GM12801 (cell line): ENCODE results near the gene DEK.

ENCODE experiments used
- CTCF ChIP-seq: IDR thresholded peaks from one replicate; pipeline ENCODE4 v1.5.1; 2011; ENCODE audit warnings: control low read depth; ENCODE audit not compliant: insufficient read length; ENCODE audit errors: extremely low read depth

Gene DEK

GRCh38 chr6:18264923-18265377 lies 620 bp upstream of the DEK start:
- no peak for TF ChIP-seq CTCF

- no peak for TF ChIP-seq CTCF
Measured at GRCh38 chr6:18263418-18264218, 712 bp downstream of the DEK start.

- no peak for TF ChIP-seq CTCF
Measured at GRCh38 chr6:18262702-18263417, 1.5 kb downstream of the DEK start.

GRCh38 chr6:18261877-18262276 lies 2.5 kb downstream of the DEK start:
- TF ChIP-seq CTCF: no peak

GRCh38 chr6:18260448-18261106 lies 3.8 kb downstream of the DEK start:
- TF ChIP-seq CTCF: no peak

- TF ChIP-seq CTCF: no peak
Measured at GRCh38 chr6:18259675-18260447, 4.5 kb downstream of the DEK start.
